Activated CD4-positive, alpha-beta T cell treated with anti-CD3 and anti-CD28 coated beads, Interleukin-2, amount 50 U/mL, for 16 hours (primary cell): ENCODE data around the gene CD48.

ENCODE experiments used
- DNase-seq: peaks from one replicate; pipeline ENCODE4 v3.0.0-alpha.2; 2020

The CD48 gene

DNA sequence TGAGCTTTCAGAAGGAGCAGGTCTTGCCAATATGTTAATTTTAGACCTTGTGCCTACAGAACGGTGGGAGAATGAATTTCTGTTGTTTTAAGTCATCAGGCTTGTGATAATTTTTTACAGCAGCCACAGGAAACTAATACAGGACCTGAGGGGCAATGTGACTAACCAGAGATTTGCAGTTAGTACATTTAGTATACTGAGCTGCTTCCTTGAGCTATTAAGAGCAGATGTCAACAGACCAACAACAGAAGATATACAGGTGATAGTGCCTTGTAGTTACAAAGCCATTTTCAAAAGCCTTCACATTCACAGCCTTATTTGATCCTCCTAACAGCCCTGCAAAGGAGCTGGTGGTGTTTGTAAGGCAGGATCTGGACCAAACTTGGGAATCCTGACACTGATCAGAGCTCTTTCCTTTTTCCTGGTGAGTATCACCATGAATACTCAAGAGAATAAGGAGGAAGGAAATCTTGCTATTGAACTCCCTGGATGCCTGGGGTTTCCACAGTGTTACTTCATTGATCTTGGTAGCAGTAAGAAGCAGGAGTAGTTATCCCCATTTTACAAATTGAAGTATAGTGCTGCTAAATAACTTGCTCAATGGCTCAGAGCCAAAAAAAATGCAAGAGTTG, 60.1 kb downstream of the CD48 start:
- no peak for DNase-seq

DNA sequence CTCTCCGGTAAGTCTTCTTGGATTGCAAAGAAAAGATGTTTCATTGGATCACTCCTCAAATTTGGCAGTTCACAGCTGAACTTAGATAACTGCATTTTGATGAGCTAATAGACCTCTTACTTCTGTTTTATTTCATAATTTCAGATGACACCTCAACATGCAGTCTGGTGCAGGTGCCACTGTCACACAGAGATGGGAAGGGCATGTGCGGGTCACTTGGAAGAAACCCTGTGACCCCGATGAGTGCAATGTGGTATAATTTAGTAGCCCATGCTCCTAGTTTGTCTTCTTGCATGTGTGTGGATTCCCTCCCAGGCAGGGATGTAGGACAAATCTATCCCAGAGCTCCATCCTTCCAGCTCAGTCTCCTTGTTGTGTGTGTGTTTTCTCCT, 64.3 kb downstream of the CD48 start:
- no peak for DNase-seq

DNA sequence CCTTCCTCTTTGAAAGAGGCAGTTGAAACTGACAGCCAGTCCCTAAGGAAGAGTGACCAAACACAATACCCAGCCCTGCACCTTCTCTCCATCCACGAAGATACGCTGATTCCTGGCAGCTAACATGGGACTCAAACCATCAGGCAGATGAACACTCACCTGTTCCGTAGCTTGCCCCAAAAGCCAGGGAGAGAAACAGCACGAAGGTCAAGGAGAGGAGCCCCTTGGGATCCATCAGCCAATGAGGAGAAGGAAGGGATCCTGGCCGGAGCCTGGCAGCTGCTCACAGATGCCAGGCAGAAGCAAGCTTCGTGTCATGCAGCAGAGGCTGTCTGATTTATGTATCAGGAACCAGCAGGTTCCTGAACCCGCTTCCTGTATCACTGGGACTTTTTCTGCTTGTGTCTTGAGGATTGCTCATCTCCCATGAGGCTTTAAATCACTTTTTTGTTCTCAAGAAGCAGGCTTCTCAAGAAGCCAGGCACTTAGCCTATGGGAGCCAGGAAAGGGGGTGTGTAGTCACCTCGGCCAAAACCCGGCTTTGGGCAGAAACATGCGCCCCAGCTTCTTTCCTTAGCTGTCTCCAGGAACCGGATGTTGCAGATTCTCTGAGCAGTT, 64.8 kb downstream of the CD48 start, which contains the start of gene SLAMF1:
TSS of gene SLAMF1 (minus strand) at position 334 of the 618 bp plus-strand sequence. CDS start at position 235, 99 bp downstream.
- DNase-seq = peak; percentile 72

DNA sequence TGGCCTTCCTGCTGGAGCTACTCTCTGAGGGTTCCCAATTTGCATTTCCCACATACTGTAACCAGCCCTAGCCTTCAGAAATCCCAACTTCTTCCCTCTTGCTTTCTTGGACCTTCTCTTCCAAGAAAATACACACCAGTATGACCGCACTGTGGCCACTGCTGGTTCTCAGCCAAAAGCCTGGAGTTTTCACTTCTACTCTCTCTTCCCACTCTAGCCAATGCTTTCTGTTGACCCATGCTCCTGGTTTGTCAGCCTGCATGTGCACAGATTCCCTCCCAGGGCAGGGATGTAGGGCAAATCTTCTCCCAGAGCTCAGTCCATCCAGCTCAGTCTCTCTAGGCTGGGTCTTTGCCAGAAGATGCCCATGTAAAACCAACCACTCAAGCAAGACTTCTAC, 65.4 kb downstream of the CD48 start:
- no peak for DNase-seq

DNA sequence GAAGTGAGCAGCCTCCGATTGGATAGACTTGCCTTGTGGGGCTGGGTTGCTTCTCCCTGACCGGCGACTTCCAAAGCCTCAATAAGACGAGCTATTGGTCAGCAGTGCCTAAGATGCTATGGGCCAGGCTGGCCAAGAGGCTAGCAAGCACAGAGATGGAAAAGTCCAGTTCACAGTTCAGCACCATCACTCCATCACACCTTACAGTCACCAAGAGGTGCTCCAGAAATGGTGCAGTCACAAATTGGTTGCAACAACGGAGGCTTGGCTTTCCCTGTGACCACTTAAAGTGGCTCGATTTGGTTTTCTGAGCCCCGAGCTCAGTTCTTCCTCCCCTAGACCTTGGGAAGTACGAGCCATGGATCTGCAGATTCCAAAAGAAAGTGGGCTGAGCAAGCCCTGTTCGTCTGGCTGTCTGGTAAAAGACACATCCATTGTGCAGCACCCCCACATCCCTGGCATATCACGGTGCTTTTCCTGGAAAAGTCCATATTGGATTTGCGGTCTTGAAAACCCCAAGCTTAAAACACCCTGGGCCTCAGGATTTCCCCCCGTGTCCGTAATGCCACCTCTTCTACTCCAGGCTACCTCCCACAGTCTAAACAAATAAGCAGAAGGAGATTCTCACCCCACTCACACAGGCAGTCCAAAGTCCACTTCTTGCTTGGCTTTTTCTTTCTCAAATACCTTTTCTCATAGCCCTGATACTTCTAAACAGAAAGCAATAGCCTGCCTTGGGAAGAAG, 66.1 kb downstream of the CD48 start:
- DNase-seq = no peak

DNA sequence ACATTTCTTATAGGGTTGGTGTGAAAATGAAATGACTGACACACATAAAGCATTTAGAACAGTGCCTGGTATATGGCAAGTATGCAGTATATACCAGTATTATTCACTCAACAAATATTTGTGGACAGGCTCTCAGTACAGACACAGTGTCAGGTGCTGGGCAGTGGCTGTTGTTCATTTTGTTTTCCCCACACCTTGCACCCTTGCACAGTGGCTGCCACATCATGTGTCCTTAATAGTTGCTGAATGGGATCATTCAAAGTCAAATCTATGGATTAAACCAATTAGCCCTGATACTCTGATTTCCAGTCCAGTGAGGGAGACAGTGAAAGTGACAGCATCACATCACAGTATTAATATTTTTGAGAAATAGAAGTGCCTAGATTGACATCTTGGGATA, 67.2 kb downstream of the CD48 start:
- DNase-seq = no peak

DNA sequence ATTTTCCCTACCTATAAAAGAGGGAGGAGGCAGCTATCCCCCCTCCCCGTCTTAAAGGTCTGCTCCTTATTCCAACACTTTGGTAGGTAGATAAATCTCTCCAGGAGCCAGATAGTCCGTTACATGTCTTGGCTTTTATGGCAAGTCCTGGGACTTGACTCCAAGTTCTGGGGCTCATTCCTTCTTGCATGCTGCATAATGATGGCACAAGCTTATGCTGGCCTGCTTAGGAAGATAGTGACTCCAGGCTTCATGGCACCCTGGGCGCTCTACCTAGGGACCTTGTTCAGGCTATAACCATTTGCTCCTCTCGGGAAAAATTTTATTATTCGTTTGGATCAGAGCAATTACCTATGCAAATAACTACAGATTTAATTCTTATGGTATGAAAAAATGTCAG, 68.5 kb downstream of the CD48 start:
- DNase-seq = no peak

DNA sequence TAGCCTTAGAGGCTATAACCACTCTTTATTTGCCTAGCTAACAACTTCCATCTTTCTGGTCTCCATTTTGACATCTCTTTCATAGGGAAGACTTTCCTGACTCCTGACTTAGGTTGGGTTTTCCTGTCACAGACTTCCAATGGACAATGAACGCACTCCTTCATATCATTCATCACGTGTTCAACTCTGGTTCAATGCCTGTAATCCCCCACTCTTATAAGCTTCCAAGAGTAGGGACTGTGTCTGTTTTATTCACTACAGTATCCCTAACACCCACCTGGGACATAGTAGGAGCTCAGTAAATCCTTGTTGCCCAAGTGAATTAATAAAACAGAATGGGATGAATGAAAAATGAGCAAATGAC, 69.4 kb downstream of the CD48 start:
- DNase-seq = no peak

DNA sequence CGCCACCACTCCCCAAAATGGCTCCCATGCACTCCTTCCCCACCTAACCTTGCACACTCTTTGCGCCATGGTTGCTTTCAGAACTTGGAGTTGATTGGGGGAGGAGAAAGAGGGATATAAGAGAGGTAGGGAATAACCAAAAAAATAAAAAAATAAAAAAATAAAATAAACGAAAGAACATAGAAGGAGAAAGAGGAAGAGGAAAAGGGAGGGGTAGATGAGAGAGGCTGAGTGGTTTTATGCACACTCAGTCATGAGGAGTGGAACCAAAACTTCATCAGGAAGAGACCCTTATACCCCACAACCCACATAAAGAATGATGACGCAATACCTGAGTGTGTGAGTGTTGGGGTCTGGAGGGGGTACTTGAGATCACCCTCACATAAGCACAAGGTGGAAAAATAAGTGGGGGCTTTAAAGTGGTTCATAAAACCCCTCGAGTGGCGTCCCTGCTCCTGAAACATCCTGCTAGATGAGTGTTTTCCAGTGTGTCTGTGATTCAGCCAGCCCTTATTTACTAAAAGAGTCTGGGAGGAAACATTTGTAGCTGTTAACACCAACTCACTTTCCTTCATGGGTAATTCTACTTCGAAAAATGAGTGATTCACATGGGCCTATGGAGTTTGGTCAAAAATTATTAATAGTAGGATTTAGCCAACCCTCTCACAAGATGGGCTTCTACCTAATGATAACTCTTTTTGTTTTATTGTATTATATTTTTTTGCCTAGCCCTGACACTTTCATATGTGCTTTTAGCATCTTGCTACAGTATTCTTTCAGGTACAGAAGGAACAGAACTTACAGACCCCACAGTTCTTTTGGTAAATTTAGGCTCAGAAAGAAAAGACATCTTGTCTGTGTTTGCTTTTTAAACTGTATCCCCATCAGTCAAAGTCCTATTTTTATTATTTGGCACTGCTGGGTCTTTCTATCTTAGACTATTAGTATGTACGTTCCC, 70.0 kb downstream of the CD48 start:
- no peak for DNase-seq

DNA sequence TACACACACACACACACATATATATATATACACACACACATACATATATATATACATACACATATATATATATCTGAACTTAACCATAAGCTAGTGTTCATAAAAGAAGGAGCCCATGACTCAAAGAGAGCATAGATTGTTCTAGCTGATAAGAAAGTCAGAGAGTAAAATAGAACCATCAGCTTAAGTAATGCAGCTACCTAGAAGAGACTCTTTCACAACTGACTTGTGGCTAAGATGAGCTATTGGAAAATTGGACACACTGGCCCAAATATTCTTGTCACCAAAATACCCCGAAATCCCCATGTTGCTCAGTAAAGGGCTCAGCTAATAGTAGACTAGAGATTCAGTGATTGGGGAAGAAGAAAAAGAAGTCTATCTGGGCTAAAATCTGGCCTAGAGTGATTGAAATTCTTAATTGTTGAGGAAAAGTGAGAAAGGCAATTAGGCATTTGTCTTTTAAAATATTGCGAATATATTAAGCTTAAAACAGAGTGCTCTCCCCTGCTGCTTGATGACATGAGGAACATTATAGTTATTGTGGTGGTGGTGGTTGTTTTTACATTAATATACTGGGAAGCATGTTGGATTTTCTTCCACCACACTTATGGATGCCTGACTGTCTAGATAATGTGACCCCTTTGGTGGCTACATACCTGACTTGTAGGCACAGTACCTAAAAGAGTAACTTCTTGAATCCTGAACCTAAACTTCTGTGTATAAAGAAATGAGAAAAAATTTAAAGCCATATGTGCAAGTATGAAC, 71.1 kb downstream of the CD48 start:
- peak; percentile 86 for DNase-seq

DNA sequence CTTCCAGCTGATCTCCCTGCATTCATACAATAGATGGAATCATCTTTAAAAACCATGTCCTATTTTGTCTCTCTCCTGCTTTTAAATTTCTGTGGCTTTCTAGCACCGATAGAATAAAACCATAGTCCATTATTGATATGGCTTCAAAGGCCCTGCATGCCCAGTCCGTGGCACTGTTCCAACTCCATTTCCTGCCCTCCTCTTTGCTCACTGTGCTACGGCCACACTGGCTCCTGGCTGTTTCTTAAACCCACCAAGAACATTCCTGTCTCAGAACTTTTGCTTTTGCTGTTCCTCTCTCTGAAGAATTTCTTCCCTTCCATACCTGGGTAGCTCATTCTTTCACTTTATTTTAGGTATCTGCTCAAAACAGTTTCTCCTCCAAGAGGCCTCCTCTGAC, 72.0 kb downstream of the CD48 start:
- DNase-seq = no peak

DNA sequence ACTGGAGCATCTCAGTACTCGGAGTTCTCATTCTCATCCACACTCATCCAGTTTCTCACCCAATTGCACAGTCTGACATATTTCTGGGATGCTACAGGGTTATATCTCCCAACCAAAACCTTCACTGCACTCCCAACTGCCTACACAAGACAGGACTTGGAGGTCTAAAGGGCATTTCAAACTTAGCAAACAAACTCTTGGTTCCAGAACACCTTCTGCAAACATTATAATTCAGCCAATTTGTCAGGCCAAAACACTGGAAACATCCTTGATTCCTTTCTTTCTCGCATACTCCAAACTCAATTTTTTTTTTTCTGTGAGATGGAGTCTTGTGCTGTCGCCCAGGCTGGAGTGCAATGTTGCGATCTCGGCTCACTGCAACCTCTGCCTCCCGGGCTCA, 72.7 kb downstream of the CD48 start:
- no peak for DNase-seq

DNA sequence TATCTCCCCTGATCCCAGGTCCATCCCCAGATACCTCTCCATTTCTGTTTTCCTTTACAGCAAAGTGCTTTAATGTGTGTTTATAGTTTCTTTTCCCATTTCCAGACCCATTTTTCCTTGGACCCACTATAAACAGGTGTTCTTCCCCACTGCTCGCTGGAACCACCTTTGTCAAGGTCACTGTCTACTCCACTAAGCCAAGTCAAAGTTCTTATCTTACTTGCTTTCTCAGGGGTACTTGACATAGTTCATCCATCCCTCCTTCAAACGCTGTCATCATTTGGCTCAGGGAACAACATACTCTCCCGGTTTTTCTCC, 73.1 kb downstream of the CD48 start:
- DNase-seq = no peak

DNA sequence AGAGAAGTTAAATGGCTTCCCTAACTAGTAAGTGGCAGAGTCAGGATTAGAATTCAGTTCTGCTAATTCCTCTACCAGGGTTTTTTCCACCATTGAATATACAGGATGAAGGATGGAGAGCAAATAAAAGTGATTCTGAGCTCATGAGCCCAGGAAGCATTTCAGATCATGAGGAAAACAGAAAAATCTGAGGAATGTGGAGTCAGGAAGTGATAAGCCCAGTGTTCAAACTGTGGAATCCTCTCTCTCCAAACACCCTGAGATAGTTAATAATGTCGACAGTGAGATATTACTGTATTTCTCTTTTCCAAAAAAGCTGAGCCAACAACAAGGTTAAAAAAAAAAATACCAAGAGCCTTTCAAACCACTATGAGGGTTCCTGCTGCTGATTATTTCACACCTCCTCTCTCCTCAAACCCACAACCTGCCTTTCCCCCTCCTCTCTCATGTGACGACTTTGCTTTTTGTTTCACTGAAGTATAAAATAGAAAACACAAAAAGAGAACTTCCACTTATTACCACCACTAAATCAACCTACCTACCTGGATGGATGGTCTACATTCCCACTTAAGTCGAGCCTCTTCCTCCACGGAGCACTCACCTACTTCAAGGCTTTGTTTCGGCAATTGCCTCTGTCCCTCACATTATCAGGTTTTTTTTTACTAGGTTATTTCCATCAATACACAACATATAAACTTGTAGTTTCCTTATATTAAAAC, 73.6 kb downstream of the CD48 start:
- DNase-seq = peak; percentile 86

DNA sequence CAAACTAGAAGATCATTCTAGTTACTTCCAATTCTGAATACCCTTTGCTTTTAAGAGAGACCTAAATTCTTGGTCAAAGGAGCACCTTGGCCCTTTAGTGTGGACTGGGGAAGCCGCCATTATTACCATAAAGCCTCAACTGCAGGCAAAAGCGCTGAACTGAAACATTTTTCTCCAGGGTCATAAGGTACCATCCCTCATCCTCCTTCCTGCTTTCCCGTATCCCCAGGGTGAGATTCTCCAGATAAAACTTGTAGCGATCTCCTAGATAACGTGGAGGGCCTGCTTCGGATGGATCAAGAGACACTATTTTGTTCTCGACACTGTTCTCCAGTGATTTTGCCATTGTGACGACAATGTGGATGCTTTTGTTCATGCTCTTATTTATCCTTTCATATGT, 74.6 kb downstream of the CD48 start:
- DNase-seq = no peak

DNA sequence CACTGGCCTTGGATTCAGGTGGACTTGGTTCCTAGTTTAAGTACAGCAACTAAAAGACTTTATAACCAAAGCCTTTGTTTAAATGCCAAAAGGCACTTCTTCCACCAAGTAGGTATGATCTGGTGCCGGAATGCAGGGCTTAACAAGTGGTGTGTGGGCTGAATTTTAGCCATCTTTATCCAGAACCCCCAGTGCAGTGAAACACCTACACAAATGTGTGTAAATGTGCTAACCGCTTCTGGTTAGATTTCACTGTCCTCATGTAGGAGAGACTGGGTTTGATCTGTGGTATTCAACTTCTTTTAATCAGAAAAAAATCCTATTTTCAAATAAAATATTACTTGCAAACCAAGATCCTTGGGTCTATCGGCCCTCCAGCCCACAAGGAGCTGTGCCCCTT, 75.1 kb downstream of the CD48 start:
- DNase-seq = no peak

DNA sequence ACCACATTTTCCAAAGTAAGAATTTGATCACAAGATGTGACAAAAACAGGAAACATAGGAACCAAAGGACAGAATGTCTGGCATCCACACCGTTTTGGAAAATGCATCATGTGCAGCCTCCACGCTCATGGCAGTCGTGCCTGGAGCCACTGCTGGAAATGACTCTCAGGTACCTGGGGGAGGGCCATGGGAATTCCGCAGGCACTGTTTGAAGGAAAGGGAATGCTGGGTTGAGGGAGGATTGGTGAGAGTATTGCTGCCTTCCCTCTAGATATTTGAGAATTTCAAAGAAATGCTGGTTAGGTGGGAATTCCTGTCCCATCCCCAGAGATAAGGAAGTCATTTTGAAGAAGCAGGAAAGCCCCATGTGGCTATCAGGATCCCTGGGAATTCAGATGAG, 75.5 kb downstream of the CD48 start:
- no peak for DNase-seq

DNA sequence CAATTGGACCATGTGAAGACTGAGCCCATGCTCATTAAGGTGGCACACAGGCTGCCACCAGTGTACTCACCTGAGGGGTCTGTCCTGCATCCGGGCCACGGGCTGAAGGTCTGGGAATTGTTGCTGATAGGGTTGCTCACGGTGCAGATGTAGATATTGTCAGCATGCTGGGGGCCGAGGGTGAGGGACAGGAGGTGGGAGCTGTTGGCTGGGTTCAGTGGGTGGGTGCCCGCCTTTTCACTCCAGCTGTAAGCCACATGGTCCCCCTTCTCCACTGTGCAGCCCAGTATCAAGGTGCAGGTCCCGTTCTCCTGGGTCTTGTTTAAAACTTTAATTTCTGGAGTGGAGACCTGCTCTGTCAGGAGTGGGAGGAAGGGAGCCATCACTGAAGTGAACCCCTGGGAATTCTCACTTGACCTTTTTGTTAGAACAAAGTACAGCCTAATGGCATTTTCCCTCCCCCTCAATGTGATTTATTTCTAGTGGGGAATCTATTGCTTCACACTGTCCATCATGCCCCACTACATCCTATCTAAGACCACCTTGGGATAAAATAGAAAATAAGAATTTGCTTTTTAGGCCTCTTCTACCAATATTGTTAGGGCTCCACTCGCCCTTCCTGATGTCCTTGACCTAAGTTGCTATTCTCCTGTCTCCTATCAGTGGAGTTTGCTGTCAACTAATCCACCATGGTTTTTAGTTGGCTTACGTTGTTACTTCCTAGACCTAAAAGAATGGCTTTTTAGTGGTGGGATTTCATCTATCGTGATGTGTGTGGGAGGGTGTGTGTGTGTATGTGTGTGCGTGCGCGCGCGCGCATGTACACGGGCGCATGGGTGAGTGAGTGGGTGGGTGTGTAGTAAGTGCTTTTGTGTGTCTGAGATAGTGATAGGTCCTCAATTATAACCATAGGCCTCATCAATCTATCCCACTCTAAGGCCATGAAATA, 76.8 kb downstream of the CD48 start:
- DNase-seq = no peak

DNA sequence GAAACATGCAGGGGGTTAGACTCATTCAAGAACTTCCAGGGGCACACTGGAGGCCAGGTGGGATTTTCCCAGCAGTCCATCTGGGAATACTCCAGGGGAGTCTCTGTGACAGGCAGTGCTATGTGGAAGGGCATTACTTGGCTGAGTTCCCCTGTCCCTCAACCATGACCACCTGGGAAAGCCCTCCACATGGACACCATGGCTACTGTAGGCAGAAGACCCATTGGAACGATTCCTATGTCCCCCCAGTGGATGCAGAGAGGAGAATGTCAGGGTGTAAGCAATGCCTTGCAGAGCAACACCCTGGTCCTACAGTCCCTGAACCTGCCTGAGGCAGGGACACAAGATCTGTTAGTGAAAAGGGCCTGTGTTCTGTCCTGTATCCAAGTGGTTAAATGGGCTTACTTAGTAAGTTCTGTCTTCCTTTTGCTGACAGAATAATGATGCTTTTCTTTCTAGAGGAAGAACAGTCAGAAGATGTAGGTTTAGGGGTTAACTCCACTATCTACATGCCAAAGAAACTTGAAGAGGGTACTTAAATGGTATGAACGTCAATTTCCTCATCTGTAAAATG, 78.2 kb downstream of the CD48 start:
- DNase-seq = no peak

DNA sequence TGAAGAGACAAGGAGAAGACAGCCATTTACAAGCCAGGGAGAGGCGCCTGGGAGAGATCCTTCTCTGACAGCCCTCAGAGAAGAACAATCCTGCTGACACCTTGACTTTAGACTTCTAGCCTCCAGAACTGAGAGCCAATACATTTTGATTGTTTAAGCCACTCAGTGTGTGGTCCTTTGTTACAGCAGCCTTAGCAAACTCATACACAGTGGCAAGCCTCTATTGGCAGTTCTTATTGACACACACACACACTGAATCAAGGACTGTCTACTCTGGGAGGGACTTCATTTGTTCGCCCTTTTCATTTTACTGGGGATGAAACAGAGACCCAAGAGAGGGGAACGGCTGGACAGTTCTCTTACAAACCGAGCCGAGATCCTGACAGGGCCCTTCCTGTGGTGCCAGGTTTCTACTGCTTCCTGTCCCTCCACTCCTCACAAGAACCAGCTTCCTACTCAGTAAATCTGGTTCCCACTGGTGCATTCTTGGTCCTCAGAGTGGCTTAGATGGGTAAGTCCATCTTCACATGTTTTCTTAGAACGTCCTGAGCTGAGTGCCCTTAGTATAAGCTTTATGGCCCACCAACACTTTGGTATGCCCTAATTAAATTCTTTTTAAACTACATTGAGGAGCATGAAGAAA, 79.5 kb downstream of the CD48 start:
- DNase-seq = no peak
